IMR-90 (cell line): Measurements from ENCODE around the gene RNF175.

Source experiments
- CEBPB ChIP-seq: IDR thresholded peaks from 2 replicates; pipeline ENCODE4 v1.6.1; 2012; ENCODE audit warnings: low read depth, low read length, improper control_type of control experiment
- CHD1 ChIP-seq: IDR thresholded peaks from 2 replicates; pipeline ENCODE4 v1.6.1; 2012; ENCODE audit warnings: low read depth, low read length, improper control_type of control experiment
- ELK1 ChIP-seq: fragments of 150-350 bp; IDR thresholded peaks from 2 replicates; pipeline ENCODE4 v1.6.1; 2016; ENCODE audit warnings: low read depth, mild to moderate bottlenecking, low read length, moderate library complexity, borderline replicate concordance
- MAFK ChIP-seq: IDR thresholded peaks from 2 replicates; pipeline ENCODE4 v1.6.1; 2012; ENCODE audit warnings: low read depth, low read length, improper control_type of control experiment
- MAZ ChIP-seq: IDR thresholded peaks from 2 replicates; pipeline ENCODE4 v1.6.1; 2012; ENCODE audit warnings: low read depth, mild to moderate bottlenecking, low read length, improper control_type of control experiment, moderate library complexity, borderline replicate concordance
- MXI1 ChIP-seq: IDR thresholded peaks from 2 replicates; pipeline ENCODE4 v1.6.1; 2012; ENCODE audit warnings: low read depth, mild to moderate bottlenecking, low read length, moderate library complexity, borderline replicate concordance
- NFE2L2 ChIP-seq: fragments of 150-350 bp; IDR thresholded peaks from 2 replicates; pipeline ENCODE4 v1.6.1; 2016; ENCODE audit warnings: low read depth, mild to moderate bottlenecking, low read length
- POLR2A ChIP-seq: IDR thresholded peaks from 2 replicates; pipeline ENCODE4 v1.6.1; 2012; ENCODE audit warnings: mild to moderate bottlenecking, low read depth, low read length
- RAD21 ChIP-seq: IDR thresholded peaks from 2 replicates; pipeline ENCODE4 v1.6.1; 2012; ENCODE audit warnings: low read length, improper control_type of control experiment
- RCOR1 ChIP-seq: IDR thresholded peaks from 2 replicates; pipeline ENCODE4 v1.6.1; 2012; ENCODE audit warnings: mild to moderate bottlenecking, low read length, improper control_type of control experiment; ENCODE audit not compliant: insufficient replicate concordance
- TF ChIP-seq, protein P1 (sequence below): conservative IDR thresholded peaks from 2 replicates; pipeline ENCODE4 v1.5.1; 2012; ENCODE audit warnings: mild to moderate bottlenecking, low read depth, low read length, improper control_type of control experiment
- TF ChIP-seq, protein P2 (sequence below): fragments of 150-350 bp; IDR thresholded peaks from 2 replicates; pipeline ENCODE4 v1.6.1; 2017; ENCODE audit warnings: mild to moderate bottlenecking, antibody characterized with exemption, low read length, low read depth

DNA sequence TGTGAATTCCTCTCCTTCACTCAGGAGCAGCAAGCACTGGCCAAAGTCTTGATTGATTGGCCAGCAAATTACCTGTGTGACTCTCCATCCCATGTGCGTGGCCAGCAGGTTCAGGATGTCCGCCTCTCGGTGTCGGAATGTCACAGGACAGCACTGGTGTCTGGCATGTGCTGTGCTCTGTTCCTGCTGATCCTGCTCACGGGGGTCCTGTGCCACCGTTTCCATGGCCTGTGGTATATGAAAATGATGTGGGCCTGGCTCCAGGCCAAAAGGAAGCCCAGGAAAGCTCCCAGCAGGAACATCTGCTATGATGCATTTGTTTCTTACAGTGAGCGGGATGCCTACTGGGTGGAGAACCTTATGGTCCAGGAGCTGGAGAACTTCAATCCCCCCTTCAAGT is 55.3 kb downstream of the RNF175 start:
- TF ChIP-seq RAD21 (no peak), NFE2L2 (no peak), MAFK (no peak), POLR2A (no peak), CHD1 (no peak), CEBPB (no peak), RCOR1 (no peak), MXI1 (no peak), MAZ (no peak), ELK1 (no peak)
- TF ChIP-seq, protein P1, sequence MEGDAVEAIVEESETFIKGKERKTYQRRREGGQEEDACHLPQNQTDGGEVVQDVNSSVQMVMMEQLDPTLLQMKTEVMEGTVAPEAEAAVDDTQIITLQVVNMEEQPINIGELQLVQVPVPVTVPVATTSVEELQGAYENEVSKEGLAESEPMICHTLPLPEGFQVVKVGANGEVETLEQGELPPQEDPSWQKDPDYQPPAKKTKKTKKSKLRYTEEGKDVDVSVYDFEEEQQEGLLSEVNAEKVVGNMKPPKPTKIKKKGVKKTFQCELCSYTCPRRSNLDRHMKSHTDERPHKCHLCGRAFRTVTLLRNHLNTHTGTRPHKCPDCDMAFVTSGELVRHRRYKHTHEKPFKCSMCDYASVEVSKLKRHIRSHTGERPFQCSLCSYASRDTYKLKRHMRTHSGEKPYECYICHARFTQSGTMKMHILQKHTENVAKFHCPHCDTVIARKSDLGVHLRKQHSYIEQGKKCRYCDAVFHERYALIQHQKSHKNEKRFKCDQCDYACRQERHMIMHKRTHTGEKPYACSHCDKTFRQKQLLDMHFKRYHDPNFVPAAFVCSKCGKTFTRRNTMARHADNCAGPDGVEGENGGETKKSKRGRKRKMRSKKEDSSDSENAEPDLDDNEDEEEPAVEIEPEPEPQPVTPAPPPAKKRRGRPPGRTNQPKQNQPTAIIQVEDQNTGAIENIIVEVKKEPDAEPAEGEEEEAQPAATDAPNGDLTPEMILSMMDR = no peak
- TF ChIP-seq, protein P2, sequence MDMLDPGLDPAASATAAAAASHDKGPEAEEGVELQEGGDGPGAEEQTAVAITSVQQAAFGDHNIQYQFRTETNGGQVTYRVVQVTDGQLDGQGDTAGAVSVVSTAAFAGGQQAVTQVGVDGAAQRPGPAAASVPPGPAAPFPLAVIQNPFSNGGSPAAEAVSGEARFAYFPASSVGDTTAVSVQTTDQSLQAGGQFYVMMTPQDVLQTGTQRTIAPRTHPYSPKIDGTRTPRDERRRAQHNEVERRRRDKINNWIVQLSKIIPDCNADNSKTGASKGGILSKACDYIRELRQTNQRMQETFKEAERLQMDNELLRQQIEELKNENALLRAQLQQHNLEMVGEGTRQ = no peak
